NOMO-1 (cell line): Measurements from ENCODE around the gene PCSK7.
A peak's percentile ranks its signal among the peaks of the same experiment; 100 is the strongest.

Experiments
- DNase-seq, 2 experiments: peaks; one replicate each; lab custom pipeline; 2025; ENCODE audit not compliant: unreplicated experiment in 2 of 2; lab: John Stamatoyannopoulos, UW

PCSK7 gene

DNA sequence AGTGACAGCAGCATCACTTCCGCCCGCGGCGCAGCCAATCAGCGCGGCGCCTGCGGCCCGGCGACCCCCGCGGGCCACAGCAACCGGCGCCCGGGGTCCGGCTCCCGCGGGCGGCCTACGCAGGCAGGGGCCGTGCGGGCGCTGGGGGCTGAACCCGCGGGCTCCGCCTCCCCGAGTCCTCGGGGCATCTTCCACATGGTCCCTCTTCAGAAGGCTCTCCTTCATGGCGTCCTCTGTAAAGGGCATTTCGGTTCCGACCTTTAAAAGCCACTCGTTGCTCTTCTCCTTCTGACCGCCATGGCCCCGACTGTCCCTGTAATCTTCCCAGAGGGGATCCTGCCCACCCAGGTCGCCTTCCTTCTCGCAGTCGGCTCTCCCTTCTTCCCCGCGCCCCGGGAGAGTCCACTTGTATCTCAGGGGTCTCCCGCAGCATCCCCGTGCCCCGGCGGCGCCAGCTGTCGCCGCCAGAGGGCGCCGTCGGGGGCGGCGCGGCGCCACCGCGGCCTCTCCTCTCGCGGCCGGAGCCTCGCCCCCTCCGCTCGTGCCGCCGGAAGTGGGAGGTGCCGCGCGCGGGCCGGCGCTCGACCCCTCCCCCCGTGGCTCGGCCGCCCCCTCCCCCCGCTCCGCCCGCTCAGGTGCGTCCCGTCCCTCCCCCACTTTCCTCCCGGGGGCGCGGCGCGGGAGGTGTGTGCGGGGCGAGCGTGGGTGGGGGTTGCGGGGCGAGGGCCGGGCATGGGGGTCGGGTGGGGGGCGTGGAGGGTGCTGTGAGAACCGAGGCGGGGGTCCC, 412 bp upstream of the PCSK7 start, which contains the start of gene RNF214:
Gene RNF214 (plus strand): TSS at position 580 of the 787 bp plus-strand sequence. CDS start 1,602 bp downstream, outside the sequence.
- peak; percentile 64 to 81 for DNase-seq

GRCh38 chr11:117230999-117231841, 653 bp downstream of the PCSK7 start:
- DNase-seq: no peak

DNA sequence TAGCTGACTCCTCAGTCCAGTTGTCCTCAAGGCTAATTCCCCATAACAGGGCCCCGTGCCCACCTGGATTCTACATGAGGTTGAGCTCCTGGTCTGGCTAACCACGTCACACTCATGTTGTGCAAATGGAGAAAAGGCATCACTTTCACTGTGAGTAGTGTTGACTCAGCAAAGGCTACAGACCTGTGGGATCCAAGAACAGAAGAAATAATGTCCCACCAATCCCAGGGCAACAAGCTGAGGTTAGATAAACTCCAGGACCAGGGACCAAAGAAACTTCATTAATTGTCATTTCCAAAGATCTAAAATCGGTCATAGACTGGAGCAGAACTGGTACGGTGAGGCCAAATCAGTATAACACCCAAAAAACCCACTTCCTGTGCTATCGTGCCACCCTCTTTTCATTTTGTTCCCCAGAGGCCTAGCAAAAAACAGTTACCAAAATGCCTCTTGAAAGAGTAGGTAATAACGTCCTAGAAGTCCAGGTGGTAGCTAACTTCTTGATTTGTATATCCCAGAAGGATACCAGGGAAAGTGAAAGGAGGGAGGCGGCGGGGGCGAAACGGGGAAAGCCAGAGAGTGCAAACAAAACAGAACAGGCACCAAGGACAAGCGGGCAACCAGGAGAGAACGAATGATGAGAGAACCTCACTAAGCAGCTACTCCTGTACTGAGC, 1.4 kb downstream of the PCSK7 start:
- no peak for DNase-seq

- no peak for DNase-seq
These were observed 2.0 kb downstream of the PCSK7 start for GRCh38 chr11:117229931-117230285.

DNA sequence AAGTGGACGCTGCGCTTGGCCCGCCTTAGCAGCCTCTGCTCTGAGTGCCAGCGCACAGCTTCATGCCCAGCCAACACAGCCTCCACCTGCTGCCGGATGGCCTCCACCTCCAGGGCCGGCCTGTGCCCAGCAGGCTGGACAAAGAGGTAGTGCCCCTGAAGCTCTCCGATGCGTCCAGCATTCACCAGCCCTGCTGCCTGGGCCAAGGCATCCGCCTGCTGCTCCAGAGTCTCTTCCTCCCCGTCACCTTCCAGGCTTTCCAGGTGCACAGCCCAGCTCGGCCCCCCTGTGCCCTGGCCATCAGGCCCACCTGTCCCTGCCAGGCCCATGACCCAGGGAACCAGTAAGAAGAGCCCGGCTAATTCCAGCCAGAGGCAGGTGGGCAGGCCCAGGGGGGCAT, 2.5 kb downstream of the PCSK7 start:
- no peak for DNase-seq

- no peak for DNase-seq
These were observed 3.8 kb downstream of the PCSK7 start for GRCh38 chr11:117228091-117228490.

DNA sequence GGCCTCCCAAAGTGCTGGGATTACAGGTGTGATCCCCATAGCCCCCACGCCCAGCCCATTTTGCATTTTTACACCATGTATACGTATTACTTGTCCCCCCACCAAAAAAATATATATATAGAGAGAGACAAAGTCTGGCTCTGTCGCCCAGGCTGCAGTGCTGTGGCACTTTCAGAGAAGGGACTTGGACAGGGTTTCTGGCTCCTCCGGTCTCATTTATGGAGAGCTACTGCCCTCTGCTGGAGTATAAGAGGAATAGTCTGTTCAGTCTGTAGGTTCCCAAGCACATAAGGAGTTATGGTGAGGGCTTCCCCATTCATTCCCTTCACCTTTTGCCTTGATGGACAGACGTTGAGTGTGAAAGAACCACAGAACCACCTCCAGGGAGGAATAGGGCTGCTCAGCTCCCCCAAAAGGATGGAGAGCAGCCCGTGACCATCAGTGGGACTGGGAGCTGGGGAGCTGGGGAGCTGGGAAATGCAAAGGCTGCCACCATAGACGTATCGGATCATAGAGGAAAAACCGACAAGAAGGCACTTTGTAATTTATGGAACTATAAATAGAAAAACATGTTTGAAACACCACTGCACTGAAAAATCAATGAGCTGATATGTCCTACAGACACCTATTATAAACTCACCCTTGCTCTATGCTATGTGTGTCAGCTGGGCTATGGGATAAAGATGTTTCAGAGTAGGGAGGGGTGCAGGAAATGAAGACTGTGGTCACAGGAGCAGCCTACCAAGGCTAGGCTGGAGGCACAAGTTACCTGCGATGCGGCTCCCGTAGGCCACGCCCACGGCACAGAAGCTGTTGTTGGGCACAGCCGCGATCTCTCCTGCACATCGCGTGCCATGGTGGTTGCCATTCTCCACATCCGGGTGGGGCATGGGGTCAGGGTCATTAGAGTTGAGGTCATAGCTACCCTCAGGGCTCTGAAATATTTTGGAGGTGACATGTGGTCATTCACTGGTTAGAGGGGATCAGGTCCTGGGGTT, 5.2 kb downstream of the PCSK7 start:
- DNase-seq: peak; percentile 46 to 79

DNA sequence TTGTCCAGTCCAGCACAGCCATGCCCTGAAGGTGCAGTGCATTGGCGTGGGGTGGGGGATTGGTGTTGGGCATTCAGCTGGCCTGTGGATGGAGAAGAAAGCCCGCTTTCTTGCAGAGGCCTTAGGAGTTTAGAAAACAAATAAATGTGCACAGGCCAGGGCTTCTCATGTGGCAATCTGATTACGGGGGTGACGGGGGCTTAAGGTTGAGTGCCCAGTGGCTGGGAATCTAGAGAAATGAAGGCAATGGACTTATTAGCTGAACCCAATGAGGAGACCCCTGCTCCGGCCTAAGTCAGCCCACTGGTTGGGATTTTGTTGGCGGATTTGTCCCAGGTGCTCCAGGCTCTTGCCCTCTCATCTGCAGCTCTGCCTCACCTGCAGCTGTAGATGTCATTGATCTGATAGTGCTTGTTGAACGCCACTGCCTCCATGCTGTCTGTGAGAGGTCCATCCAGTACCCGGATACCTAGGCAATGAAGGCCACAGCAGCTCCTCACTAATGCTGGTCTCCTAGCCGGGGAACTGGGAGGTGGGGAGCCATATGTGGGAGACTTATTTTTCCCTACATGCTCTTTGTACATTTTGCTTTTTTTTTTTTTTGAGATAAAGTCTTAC, 6.2 kb downstream of the PCSK7 start:
- no peak for DNase-seq

DNA sequence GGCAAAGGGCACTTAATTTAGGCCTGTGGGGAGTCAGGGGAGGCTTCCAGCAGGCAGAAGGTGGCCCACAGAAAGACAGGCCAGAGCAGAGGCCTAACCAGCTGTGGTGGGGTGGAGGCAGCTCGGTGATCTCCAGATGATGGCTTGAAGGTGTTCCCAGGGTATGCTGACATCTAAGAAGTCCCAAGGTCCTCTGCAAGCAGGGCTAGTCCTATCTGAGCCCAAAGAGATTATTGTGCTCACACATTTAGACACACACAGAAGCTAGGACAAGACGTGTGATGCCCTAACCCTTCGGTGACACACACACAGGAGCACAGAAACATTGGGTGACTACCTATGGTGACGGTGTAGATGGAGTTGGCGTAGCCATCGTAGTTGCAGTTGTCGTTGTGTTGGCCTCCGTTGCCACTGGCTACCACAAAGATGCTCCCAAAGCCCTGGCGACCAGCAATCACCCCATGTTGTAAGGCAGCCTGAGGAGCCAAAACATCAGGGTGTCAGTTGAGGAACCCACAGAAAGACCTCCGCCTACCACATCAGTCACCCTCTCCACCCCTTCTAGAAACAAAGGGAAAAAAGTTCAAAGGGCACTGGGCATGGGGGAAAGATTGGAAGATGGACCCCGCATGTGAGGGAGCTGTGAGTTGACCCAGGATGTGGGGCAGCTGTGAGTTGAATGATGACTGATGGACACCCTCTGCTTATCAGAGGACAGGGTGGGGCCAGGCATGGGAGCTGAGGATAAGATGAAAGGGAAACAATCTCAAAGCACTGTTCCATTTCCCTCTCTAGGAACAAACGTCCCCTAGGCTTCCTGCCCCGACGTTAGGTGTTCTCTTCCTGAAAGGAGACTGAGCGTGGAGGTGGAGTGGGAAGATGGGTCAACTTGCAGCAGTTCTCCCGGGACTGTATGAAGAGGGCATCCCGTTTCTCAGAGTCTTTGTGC, 7.9 kb downstream of the PCSK7 start:
- no peak for DNase-seq

GRCh38 chr11:117222991-117223740, 8.7 kb downstream of the PCSK7 start:
- no peak for DNase-seq

DNA sequence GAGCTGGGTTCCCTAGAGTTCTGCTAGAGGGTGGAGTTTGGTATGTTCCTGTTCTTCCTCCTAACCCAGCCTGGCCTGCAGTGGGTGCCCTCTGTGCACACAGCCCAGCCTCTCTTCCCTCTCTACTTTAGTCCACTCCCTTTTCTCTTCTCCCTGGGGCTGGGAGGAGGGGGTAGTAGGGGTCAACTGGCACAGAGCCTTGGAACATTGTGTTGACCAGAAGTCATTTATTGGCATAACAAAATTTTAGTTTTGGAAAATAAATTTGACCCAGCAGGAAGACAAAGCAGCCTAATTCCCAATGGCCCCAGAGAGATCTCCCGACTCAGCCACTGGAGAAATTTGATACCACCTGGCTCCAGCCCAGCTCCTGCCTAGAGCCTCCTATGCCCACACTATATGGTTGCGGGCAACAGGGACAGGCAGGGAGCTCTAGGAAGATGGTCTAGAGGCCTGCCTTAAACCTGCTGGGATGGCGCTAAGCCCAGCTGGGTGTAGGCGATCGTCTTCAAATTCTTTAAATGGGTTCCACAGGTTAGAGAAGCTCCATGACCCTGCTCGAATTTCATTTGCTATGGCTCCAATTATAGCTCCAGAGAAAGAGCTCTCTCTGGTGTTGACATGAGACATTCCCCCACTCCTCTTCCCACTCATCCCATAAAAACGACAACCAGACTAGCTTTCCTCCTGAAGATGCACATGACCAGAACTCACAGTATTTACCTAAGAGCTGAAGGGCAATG, 9.9 kb downstream of the PCSK7 start:
- no peak for DNase-seq

GRCh38 chr11:117220999-117221774, 10.7 kb downstream of the PCSK7 start:
- no peak for DNase-seq

DNA sequence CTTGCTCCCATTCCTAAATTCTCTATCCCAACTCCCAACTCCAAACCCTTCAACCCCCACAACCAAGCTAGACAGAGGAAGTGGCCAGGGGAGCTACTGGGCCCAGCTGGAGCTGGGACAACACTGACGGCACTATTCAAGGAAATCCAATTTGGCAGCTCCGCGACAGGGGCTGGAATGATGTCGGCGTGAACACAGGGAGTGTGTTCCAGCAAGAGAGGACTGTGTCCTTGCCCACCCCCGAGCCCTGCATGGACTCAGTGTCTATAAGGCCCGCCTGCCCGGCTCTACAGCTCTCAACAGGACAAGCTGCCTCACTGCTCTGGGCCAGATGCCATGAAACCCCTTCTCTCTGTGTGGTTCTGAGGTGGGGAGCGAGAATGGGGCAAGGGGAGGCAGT, 11.3 kb downstream of the PCSK7 start:
- no peak for DNase-seq

- no peak for DNase-seq
These were observed 11.9 kb downstream of the PCSK7 start for GRCh38 chr11:117219995-117220394.

DNA sequence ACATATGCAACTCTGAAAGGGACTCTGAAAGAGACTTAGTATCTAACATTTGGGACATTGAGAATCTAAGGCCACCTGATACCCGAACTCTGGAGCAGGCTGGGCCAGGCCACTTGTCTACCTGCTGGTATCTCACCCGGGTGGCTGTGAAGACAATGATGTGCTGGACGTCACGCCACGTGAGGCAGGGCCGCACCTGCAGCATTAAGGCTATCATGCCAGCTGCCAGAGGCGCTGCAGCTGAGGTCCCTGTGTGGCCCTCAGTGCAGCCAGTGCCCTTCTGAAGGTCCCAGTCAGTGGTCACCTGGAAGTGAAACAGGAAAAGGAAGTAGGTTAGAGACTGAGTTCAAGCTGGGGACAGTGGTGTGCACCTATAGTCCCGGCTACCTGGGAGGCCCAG, 12.4 kb downstream of the PCSK7 start:
- no peak for DNase-seq

DNA sequence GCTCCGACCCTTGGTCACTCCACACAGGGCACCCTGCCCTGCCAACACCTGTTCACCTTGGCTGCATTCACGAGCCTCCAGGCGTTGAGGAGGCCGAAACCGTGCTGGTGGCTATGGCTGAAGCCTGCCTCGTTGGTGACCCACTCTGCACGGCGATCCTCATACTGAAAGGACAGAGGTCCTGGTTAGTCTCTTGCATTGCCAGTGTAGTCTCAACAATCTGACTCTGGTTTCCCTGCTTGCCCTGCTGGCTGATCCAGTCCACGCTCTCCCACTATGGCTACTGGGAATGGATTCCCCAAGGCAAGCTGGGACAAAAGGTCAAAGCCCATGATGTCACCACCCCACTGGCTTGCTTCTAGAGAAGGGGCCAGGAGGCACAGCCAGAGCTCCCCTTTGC, 12.9 kb downstream of the PCSK7 start:
- DNase-seq: no peak
